ENCODE data around the gene OR56A4.
"Not testable (repeated sequence)": the region's sequence is repeated elsewhere in the genome, so short reads cannot be mapped to it uniquely, and the experiment has no call there.

The OR56A4 gene, protein sequence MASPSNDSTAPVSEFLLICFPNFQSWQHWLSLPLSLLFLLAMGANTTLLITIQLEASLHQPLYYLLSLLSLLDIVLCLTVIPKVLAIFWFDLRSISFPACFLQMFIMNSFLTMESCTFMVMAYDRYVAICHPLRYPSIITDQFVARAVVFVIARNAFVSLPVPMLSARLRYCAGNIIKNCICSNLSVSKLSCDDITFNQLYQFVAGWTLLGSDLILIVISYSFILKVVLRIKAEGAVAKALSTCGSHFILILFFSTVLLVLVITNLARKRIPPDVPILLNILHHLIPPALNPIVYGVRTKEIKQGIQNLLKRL

DNA sequence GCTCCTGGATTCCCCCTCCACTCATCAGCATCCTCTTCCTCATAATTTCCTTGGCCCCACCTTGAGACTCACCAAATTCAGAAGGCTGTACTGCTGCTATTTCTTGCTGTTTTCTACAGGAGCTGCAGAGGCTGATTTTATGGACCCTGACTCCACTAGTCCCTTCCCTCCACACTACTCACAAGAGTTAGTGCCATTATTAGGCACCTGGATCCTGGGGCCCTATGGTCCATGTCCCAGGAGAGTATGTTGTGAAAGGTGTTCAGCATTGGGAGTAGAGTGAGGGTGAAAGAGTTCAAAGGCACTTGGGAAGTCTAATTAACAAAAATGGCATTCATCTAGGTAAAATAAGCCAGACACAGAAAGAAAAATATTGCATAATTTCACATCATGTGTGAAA is at the start of gene OR56A4:
Gene OR56A4 (minus strand): TSS at position 101 of the 400 bp plus-strand sequence. CDS start 3,954 bp downstream, outside the sequence.
- DNase-seq = no peak

DNA sequence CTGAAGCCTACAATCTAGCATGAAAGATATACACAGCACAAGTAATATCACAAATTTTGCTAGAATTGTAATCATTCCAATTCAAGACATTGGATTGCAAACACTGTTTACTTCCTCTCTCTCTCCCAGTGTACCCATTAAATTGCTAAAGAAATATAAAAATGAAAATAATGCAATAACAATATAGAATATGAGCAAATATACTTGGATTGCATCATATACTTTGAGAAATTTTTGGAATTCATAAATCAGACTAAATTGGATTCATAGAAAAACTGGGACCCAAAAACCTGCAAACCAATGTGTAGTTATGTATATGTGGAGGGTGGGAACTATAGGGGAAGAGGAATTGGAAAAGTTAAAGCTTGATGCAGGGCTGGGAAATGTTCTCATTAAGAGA is 48.8 kb upstream of the OR56A4 start:
- no peak for DNase-seq

DNA sequence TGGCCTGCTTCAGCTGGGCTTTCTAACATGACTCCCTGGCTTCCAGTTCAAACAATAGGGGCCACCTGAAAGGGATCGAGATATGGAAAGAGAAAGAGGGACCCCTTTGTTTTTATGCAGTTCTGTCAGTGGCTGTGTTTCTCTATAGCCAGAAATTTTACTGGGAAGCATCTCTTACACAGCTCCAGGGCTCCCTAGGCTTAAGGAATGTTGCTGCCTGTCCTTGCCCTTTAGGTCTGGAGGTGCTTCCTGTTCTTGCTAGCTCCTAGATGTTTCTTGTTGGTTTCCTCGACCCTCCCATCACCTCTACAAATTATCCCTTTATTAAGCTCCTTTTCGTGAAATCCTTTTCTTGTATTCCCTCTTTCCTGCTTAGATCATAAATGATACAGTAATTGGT is 45.6 kb upstream of the OR56A4 start:
- DNase-seq = no peak

DNA sequence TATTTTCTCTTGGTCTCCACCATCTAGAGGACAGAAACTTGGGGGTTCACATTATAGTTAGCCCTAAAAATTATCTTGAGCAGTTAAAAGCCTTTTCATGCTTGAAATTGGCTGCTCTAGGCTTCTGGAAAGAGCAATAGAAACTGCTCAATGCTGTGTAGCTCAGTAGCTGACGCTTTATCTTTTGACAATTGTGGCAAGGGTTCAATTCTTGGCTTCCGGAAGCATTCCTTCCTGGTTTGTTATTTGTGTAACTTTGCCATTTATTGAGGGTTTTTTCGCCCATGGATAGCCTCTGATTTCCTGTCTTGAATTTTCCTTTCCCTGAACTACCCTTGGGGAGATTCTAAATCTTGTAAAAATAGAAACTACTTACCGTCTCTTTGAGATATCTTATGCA is 34.1 kb upstream of the OR56A4 start:
- no peak for DNase-seq

DNA sequence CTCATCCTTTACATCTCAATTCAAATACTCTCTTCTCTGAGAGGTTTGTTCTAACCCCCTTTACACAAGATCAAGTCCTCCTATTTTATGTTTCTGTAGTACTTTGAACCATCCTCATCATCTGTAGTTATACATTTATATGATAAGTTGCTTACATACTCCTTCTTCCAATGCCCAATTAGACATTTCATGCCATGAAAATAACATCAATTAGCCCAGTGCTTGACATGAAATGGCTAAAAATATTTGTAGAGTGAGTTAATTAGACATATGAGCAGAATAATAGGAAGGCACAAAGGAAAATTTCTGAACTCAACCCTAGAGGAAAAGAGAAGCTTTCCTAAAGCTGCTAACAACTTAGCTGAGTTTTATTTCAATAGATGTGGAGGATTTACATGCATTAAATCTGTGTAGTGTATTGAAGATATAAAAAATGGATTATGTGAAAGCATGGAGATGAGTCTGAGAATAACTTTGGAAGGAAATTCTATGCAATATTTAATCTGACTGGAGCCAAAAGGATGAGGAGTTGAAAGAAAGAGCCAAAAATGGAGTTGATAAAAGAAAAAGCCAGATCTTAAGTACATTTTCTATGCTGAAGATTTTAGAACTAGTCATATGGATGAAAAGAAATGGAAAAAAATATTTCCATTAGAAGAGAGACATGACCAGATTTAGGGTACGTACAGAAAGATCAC is 24.1 kb upstream of the OR56A4 start, which contains the start of gene OR56A1:
Gene OR56A1 (minus strand): TSS at position 51 of the 698 bp plus-strand sequence. CDS start 3,066 bp downstream, outside the sequence.
- DNase-seq = no peak

DNA sequence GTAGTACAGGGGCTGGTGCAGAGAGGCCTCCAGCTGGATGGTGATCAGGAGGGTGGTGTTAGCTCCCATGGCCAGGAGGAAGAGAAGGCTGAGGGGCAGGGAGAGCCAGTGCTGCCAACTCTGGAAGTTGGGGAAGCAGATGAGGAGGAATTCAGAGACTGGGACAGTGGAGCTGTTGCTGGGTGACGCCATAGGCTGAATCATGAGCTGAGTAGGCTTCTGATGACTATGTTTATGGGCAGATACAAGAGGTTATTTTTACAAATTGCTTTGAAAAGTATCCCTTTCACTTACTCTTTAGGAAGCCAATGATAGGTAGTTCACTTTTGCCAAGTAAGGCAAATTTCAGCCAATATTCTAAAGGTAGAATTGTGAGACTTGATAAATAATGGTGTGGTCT is 20.8 kb upstream of the OR56A4 start:
- no peak for DNase-seq

DNA sequence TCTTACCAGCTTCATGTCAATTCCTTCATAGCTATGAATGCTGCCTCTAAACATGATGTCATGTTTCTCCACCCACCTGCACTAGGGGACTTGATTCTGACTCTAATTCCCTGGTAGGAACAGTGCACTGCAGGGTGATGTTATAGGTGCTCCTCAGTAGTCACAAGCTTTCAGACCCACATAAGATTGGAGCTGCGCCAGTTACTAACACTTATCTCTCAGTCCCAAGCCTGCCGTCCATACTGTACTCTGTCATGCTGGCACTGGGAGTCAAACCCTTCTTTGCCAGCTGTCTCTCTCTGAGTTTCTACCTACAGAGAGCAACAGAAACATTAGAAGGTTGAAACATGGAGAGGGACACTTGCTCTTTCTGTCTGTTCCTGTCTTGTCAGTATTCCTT is 18.3 kb upstream of the OR56A4 start:
- DNase-seq = no peak

DNA sequence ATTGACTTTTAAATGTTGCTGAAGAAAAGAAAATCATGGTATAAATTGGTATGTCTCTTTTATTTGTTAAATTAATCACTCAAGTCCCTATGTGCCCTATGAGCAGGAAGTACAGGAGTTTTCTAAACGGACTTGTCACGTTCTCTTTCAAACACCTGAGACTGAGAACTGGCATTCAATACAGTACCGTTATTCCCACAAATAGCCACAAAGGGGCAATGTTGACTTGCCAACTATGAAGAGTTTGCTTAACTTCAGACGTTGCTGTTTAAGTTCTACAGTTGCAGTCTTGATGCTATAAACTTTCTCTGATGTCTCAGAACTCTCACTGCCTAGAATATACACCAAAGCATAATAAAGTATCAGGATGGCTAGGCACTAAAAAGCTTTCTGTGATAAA is 16.2 kb upstream of the OR56A4 start:
- DNase-seq = peak; percentile 61

DNA sequence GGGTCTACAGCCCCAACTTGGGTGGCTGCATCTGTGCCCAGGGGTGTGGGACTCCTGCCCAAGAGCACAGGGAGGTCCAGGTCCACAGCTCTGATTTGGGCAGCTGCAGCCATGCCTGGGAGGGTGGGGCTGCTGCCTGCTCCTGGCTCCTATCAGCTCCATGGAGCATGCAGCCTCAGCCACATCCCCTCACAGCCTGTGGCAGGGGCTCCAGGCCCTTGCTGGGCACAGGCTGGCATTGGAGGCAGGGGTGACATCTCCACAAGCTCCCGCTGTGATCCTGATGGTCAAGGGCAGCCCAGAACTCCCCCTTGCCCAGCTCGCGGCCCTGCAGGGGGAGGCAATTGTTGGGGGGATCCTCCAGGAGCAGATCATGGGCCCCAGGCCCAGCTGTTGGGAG is 6.3 kb upstream of the OR56A4 start:
- no peak for DNase-seq

DNA sequence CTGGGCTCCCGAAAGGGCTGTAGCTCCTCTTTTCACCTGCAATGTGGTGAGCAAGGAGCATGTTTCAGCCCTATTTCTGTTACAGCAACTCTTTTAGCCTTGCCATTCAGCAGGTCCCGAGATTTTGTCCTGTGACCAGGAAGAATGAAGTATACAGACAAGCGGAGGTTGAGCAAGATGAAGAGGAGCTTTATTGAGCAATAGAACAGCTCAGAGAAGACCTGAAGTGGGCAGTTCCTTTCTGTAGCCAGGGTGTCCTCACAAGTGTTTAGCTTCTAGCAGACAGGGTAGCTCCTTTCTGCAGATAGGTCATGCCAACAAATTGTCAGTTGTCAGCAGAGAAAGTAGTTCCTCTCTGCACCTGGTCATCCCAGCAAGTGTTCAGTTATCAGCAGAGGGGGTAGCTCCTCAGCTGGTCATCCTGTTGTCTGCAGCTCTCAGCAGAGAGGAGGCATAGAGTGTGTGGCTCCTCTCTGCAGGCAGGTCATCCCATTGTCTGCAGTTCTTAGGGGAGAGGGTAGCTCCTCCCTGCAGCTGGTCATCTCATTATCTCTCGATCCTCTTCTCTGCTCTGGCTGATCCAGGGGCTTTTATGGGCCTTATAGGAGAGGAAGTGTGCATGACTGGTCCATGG is 5.4 kb upstream of the OR56A4 start:
- DNase-seq = no peak

DNA sequence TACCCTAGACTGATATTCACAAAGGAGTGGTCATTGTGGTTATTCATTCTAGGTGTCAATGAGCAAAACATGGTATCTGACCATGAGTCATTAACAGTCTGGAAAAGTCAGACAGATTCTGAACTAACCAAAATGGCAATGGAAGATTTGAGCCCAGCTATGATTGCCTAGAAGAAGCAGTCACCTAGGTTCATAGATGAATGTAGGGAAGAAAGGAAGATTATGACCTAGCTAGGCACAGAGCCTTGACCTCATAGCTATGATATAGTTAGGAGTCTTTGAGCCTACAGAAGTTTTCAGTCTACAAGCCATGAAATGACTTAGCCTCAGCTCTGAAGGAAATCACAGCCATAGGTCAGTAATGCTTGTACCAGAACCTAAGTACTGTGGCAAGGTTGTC is 351 bp downstream of the OR56A4 start:
- no peak for DNase-seq

DNA sequence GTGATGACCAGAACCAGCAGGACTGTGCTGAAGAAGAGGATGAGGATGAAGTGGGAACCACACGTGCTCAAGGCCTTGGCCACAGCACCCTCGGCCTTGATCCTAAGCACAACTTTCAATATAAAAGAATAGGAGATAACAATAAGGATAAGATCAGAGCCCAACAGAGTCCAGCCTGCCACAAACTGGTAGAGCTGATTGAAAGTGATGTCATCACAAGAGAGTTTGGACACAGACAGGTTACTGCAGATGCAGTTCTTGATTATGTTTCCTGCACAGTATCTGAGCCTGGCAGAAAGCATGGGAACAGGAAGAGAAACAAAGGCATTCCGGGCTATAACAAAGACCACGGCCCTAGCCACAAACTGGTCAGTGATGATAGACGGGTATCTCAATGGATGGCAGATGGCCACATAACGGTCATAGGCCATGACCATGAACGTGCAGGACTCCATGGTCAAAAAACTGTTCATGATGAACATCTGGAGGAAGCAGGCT is 4.5 kb downstream of the OR56A4 start:
- DNase-seq = no peak

DNA sequence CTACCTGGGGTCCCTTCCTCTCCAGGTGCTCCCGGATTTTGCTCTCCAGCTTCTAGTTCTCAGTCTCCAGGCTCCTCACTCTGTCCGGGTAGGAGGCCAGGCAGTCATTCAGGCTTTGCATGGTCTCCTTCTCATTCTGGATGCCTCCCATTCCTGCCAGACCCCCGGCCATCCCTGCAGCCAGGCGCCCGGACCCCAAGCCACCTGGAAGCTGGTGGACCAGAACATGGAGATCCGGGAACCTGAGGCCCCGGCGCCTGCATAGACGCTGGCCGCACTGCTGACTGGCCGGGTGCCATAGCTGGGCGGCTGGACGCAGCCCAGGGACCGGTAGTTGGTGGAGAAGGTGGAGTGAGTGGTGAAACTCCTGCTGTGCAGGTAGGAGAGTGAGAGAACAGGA is 12.0 kb downstream of the OR56A4 start:
- no peak for DNase-seq

DNA sequence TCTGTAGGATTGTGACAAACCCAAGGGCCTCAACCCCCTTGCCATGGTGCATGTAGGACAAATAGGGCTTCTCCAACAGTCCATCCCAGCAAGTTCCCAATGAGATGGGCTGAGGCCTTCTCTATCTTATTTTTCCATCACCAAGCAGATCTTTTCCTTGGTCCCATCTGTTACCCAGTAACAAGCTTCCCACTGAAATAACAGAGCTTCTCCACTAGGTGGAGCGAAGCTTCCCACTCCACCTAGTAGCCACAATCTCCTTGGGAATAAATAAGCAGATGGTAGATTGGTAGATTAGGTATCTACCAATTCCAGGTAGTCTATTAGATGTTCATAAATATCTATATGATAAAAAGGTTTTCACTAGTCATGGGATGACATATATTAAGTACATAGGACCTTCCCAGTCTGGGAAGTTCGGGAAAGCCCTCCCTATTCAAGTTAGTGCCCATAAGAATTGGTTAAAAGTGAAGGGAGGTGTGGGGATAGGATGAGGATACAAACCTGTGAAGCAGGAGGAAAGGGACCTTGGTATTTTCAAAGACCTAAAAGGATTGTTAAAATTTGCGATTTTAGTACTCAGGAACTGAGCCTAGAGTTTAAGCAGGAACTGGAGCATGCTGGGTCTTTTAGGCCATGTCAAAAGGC is 14.0 kb downstream of the OR56A4 start:
- no peak for DNase-seq

DNA sequence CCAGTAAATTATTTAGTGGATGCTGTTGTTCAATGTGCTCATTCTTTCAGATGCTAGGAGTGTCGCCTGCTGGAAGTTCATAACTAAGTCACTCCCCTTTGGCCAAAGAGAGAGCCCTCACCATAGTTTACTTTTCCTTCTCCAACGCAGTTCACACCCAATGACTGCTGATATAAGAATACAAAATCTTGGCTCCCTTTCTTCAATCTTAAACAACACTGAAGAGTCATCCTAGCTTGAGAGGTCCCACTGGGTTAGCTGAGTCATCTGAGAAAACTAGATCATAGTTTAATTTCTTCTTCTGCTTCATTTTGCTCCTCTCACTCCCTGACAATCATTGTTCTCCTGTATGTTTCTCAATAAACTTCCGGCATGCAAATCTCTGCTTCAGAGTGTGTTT is 14.6 kb downstream of the OR56A4 start:
- DNase-seq = no peak

DNA sequence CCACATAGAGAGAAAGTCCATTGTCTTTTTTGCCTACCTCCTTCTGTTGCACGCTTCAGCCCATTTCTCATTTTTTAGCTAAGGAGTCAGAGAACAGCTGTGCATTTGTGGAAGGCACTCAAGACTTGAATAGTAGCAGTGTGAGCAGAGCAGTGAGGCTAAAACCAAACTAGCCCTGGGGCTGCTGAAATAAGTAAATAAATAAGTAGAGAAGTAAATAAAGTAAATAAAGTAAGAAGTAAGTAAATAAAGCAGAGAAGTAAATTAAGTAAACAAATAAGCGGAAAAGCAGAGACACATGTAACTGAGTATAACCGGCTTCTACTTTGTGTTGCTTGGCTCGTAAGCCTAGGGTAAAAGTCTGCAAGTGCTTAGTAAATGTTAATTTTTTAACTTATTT is 17.5 kb downstream of the OR56A4 start:
- no peak for DNase-seq

DNA sequence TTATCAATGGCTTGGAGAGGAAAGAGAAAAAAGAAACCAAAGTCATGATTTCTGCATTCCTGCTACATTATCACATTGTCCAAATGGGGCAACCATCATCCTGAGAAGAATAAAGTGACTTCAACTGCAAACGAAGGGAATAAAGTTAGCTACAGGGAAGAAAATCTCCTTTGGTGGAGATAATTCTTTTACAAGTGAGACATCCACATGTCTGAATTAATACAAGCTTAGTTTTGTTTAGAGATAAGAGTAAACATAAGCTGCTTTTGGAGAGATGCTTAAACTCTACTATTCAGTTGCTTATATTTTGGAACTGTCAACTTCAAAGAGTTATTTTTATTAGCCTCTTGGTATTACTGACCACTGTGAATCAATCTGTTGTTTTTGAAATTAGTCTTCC is 19.9 kb downstream of the OR56A4 start, which contains the start of gene OR52L1:
Gene OR52L1 (minus strand): TSS at position 101 of the 400 bp plus-strand sequence. CDS start 55 bp downstream, at position 46.
- no peak for DNase-seq

DNA sequence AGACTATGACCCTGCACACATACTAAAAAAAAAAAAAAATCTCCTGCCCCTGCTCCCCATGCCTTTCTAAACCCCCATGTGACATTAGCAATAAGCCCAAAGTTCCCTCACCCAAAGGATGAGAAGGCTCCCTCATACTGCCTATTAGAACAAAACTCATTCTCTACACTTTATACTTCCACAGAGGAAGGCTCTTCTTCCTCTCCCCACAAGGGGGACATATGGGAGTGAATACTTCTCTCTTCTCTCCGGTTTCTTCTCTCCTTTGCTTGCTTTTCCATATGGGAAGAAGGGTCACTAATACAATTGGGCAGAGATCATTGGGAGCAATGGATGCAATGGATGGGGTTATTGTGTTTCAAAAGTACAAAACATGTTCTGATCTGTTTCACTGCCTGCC is 23.3 kb downstream of the OR56A4 start:
- no peak for DNase-seq

DNA sequence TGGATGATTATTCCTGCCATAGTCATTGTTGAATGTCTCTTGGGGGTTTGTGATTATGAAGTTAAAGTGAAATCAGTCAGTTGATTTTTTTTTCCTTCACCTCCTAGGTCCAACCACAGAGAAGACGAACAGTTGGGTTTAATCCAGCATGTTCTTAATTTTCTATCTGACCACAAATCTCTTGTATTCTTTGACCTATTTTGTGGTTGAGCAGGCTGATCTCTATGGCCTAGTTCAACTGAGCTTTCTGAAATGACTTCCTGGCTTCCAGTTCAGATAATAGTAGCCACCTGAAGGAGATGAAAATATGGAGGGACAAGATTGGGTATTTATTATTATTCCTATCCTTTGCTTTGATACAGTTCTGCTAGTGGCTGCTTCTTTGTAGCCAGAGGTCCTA is 33.2 kb downstream of the OR56A4 start:
- no peak for DNase-seq

DNA sequence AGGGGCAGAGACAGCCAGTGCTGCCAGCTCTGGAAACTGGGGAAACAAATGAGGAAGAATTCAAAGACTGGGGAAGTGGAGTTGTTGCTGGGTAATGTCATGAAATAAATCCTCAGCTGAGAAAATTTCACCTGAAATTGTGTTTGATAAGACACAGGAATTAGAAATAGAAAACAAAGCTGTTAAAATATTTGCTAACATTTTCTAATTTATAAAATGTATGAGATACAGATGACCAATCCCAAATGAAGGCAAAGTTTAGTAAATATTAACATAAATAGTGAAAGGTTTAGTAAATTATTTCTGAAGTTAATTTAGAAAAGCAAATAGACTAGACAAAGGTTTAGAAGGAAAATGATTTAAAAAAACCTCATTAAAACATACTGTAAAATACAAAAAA is 38.4 kb downstream of the OR56A4 start, which contains the start of gene OR56A5:
Gene OR56A5 (minus strand): TSS at position 101 of the 400 bp plus-strand sequence. CDS start 0 bp downstream, at position 101.
- no peak for DNase-seq

DNA sequence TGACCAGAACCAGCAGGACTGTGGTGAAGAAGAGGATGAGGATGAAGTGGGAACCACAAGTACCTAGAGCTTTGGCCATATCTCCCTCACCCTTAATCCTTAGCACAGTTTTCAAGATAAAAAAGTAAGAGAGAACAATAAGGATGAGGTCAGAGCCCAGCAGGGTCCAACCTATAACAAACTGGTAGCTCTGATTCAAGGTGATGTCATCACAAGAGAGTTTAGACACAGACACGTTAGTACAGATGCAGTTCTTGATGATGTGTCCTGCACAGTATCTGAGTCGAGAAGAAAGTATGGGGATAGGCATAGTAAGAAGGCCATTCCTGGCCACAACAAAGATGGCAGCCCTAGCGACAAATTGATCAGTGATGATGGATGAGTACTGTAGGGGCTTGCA is 39.0 kb downstream of the OR56A4 start:
- DNase-seq = no peak

DNA sequence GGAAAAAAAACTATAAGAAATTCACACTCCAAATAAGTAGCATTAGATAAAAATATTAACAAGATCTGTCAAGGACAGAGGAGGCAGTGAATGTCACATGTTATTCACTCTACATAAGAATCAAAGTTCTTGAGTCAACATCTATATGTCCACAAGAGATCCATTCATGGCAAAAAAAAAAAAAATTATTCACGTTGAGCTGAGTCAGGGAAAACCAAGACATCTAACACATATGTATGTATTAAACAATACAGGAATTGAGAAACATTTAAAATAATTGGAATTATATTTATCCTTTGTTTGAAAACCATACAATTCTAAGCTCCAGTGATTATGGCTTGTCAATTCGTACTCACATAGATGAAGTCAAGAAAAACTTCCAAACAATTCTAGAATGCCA is 39.8 kb downstream of the OR56A4 start:
- DNase-seq = no peak

DNA sequence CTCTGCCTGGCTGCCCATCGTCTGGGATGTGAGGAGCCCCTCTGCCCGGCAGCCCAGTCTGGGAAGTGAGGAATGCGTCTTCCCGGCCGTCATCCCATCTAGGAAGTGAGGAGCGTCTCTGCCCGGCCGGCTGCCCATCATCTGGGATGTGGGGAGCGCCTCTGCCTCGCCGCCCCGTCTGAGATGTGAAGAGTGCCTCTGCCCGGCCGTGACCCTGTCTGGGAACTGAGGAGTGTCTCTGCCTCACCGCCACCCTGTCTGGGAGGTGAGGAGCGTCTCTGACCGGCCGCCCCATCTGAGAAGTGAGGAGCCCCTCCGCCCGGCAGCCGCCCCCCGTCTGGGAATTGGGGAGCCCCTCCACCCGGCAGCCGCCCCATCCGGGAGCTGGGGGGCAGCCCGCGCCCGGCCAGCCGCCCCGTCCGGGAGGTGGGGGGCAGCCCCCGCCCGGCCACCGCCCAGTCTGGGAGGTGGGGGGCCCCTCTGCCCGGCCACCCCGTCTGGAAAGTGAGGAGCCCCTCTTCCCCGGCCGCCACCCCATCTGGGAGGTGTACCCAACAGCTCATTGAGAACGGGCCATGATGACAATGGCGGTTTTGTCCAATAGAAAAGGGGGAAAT is 45.9 kb downstream of the OR56A4 start:
- not testable (repeated sequence) for DNase-seq

Measured in NCI-H345 (cell line).